GM10248 (cell line): ENCODE measurements around the gene ANKZF1.
"Not testable (repeated sequence)": the region's sequence is repeated elsewhere in the genome, so short reads cannot be mapped to it uniquely, and the experiment has no call there.

Experiments used
- CTCF ChIA-PET: fragments of 300-600 bp; sonication (Branson Sonifier 250); formaldehyde crosslinking; extraction: SDS; loops from one replicate; lab custom pipeline; 2021; ENCODE audit warnings: antibody characterized with exemption; lab: Yijun Ruan, JAX
- POLR2A ChIA-PET: fragments of 350-650 bp; sonication (Branson Sonifier 250); formaldehyde crosslinking; extraction: SDS; loops from one replicate; lab custom pipeline; 2020; ENCODE audit warnings: antibody characterized with exemption; lab: Yijun Ruan, JAX
- DNase-seq: peaks from one replicate; pipeline ENCODE4 v3.0.0; 2012; ENCODE audit errors: extremely low spot score
- CTCF ChIP-seq: IDR thresholded peaks from 2 replicates; pipeline ENCODE4 v1.5.1; 2012; ENCODE audit warnings: mild to moderate bottlenecking, low read depth; ENCODE audit errors: extremely low read depth, missing control alignments, control extremely low read depth

Gene ANKZF1

GRCh38 chr2:219252570-219252899 is 22.9 kb downstream of the ANKZF1 start:
- TF ChIP-seq CTCF = no peak
- DNase-seq = no peak
- POLR2A ChIA-PET = interaction anchor here (0.5 to 2.8 kb wide), 18 partner anchors 8 to 512 kb away, joined by 3 to 16 read pairs (median 5); partner anchors contain the start of genes CNPPD1 and ZFAND2B
- CTCF ChIA-PET = interaction anchor here (0.8 to 10.2 kb wide), 12 partner anchors 9 to 135 kb away, joined by 3 to 116 read pairs (median 4); partner anchors contain the start of genes ANKZF1, ATG9A, DNAJB2 and DNPEP

DNA sequence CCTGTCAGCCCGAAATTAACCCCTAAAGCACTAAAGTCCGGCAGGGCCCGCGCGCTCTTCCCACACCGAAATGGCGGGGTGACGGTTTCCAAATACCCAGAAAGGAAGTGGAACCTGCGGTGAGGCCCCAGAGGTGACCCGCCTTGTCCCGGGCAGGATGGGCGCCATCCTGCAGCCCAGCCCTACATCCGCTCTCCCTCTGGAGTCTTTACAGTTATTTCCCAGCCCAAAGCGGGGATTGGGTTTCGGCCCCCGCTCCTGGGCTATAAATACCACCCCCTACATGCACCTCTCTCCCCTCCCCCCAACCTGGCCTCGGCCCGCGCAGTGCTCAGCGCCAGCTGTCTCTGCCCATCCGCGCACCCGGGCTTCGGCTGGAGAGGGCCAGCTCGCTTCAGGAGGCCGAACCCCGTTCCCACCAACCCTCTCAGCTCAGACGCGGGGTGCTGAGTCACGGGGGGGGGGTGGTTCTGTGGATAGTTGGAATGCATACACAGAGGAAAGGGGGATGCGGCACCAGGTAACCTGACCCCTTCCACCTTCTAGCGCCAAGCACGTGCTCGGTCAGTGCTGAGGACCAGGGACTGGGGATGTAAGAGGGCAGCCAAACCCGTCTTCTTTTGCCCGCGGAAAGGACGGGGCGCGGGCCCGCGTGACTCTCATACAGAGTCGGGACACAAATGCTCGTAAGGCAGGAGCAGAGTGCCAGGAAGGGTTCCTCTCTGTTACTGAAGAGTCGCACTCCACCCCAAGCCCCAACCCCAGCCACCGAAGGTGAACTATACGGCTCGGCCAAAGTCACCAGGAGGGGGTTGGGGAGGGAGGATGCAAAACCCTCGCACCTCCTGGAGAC is 23.5 kb downstream of the ANKZF1 start, which contains the start of gene TUBA4B:
Gene TUBA4B, plus strand, starts transcription at position 344 of the 853 bp plus-strand sequence. Its CDS starts 165 bp downstream, at position 509.
- CTCF ChIA-PET = interaction anchor here (0.8 to 10.2 kb wide), 12 partner anchors 8 to 135 kb away, joined by 3 to 116 read pairs (median 4); partner anchors contain the start of genes ANKZF1, ATG9A, DNAJB2 and DNPEP
- DNase-seq = peak; percentile 50
- POLR2A ChIA-PET = interaction anchor here (0.5 to 2.8 kb wide), 19 partner anchors 8 to 513 kb away, joined by 3 to 16 read pairs (median 5); partner anchors contain the start of genes GLB1L, STK16 and ZFAND2B
- no peak for TF ChIP-seq CTCF

GRCh38 chr2:219253753-219254589 is 24.4 kb downstream of the ANKZF1 start, which contains the start of gene TUBA4A:
Gene TUBA4A, minus strand, starts transcription at chr2:219253918. Its CDS starts 60 bp downstream, at chr2:219253858.
- TF ChIP-seq CTCF = no peak
- POLR2A ChIA-PET = interaction anchor here (0.6 to 2.8 kb wide), 10 partner anchors 9 to 648 kb away, joined by 3 to 19 read pairs (median 6); partner anchors contain the start of genes DNAJB2, GLB1L, STK16 and ZFAND2B
- CTCF ChIA-PET = interaction anchor here (0.8 to 10.2 kb wide), 13 partner anchors 8 to 276 kb away, joined by 3 to 116 read pairs (median 4); partner anchors contain the start of genes ANKZF1, ATG9A, GLB1L and STK16
- DNase-seq = peak; percentile 98

- no peak for TF ChIP-seq CTCF
- ChIA-PET CTCF (interaction anchor here (0.8 to 10.2 kb wide), 14 partner anchors 9 to 275 kb away, joined by 3 to 116 read pairs (median 4); partner anchors contain the start of genes GLB1L and STK16), POLR2A (interaction anchor here (0.7 to 2.8 kb wide), 7 partner anchors 9 to 47 kb away, joined by 3 to 19 read pairs (median 13); partner anchors contain the start of genes DNAJB2, GLB1L, STK16 and ZFAND2B)
- peak; percentile 57 for DNase-seq
These were observed 25.1 kb downstream of the ANKZF1 start for GRCh38 chr2:219254590-219255201.

GRCh38 chr2:219258942-219259341 is 29.3 kb downstream of the ANKZF1 start:
- POLR2A ChIA-PET, DNase-seq: not testable (repeated sequence)
- CTCF ChIA-PET = interaction anchor here (0.8 to 12.8 kb wide), 5 partner anchors 8 to 99 kb away, joined by 3 to 114 read pairs (median 6); partner anchors contain the start of gene DNAJB2
